Naive thymus-derived CD4-positive, alpha-beta T cell (primary cell): ENCODE results near the gene STPG1. TPM values are rescaled to one million over a fixed set of nuclear protein-coding genes. Genes with fewer than 3 reads are reported as not detected.

Experiments
- ATAC-seq: fragments of 150-1000 bp; cut with Tn5 transposase; 2 replicates; pipeline ENCODE4 v1.10.0; 2021; ENCODE audit warnings: mild to moderate bottlenecking, moderate library complexity
- CTCF ChIA-PET: fragments of 350-600 bp; sonication (Branson Sonifier 250); formaldehyde crosslinking; loops from one replicate; lab custom pipeline; 2021; ENCODE audit warnings: antibody characterized with exemption; lab: Charles Lee
- POLR2A ChIA-PET: fragments of 350-600 bp; sonication (Branson Sonifier 250); formaldehyde crosslinking; loops from one replicate; lab custom pipeline; 2021; ENCODE audit warnings: antibody characterized with exemption, inconsistent platforms; lab: Charles Lee
- DNase-seq, 9 donors: peaks; one replicate each; pipeline versions ENCODE4 v3.0.0 to v3.0.0-alpha.2; 2020 to 2022; ENCODE audit warnings: mixed read lengths in 1 of 9
- H3K27ac ChIP-seq: one replicate; pipeline ENCODE4 v1.7.0; 2013; ENCODE audit warnings: mild to moderate bottlenecking, low read depth, low read length, moderate library complexity
- H3K27me3 ChIP-seq, 2 donors: one replicate each; pipeline ENCODE4 v1.7.0; 2013; ENCODE audit warnings: low read length in 2 of 2, mild to moderate bottlenecking in 2 of 2, moderate library complexity in 2 of 2; ENCODE audit not compliant: control insufficient read depth in 2 of 2, insufficient read depth in 2 of 2
- H3K36me3 ChIP-seq, 3 experiments: 1 replicate in 2 of 3; 2 replicates in 1 of 3; pipeline ENCODE4 v1.7.0; 2013; ENCODE audit warnings: low read length in 3 of 3, mild to moderate bottlenecking in 3 of 3, moderate library complexity in 1 of 3; ENCODE audit not compliant: insufficient read depth in 3 of 3, control insufficient read depth in 2 of 3
- H3K4me1 ChIP-seq, 2 donors: one replicate each; pipeline ENCODE4 v1.7.0; 2013; ENCODE audit warnings: low read length in 2 of 2, mild to moderate bottlenecking in 2 of 2, moderate library complexity in 1 of 2; ENCODE audit not compliant: control insufficient read depth in 2 of 2, insufficient read depth in 2 of 2
- H3K4me3 ChIP-seq: 2 replicates; pipeline ENCODE4 v1.7.0; 2013; ENCODE audit warnings: mild to moderate bottlenecking, low read length
- H3K9me3 ChIP-seq, 3 experiments: 1 replicate in 2 of 3; 2 replicates in 1 of 3; pipeline ENCODE4 v1.7.0; 2013; ENCODE audit warnings: low read length in 3 of 3; ENCODE audit not compliant: control insufficient read depth in 2 of 3
- H3K27ac Mint-ChIP-seq, 9 donors: one replicate each; pipeline ENCODE4 v1.8.0; 2020 to 2022; ENCODE audit warnings: mixed read lengths in 9 of 9, mild to moderate bottlenecking in 8 of 9, moderate library complexity in 5 of 9, inconsistent platforms in 2 of 9
- H3K27me3 Mint-ChIP-seq, 5 donors: one replicate each; pipeline ENCODE4 v1.8.0; 2021 to 2022; ENCODE audit warnings: mixed read lengths in 5 of 5, mild to moderate bottlenecking in 1 of 5
- H3K36me3 Mint-ChIP-seq, 5 donors: one replicate each; pipeline ENCODE4 v1.8.0; 2020 to 2022; ENCODE audit warnings: mixed read lengths in 5 of 5, mild to moderate bottlenecking in 3 of 5, inconsistent platforms in 1 of 5
- H3K4me1 Mint-ChIP-seq, 7 donors: one replicate each; pipeline ENCODE4 v1.8.0; 2020 to 2022; ENCODE audit warnings: mixed read lengths in 7 of 7, mild to moderate bottlenecking in 3 of 7, inconsistent platforms in 1 of 7
- H3K4me3 Mint-ChIP-seq, 10 donors: one replicate each; pipeline ENCODE4 v1.8.0; 2020 to 2022; ENCODE audit warnings: mild to moderate bottlenecking in 10 of 10, mixed read lengths in 10 of 10, moderate library complexity in 6 of 10, inconsistent platforms in 2 of 10
- H3K9me3 Mint-ChIP-seq, 11 donors: one replicate each; pipeline ENCODE4 v1.8.0; 2020 to 2022; ENCODE audit warnings: mixed read lengths in 11 of 11, mild to moderate bottlenecking in 4 of 11, inconsistent platforms in 1 of 11, moderate library complexity in 1 of 11
- intact Hi-C, 2 donors: fragments of 100-400 bp; cut with micrococcal nuclease; formaldehyde crosslinking; loops; one replicate each; pipeline ENCODE4 v1.15.1; 2023
- polyA plus RNA-seq, 2 donors: library from polyadenylated mRNA; unstranded; fragments of 300-500 nt; fragmentation: Illumina TruSeq; gene quantifications; one replicate each; pipeline ENCODE4 v1.2.3, GENCODE V29; 2021
- total RNA-seq, 6 experiments: library from RNA in 5 of 6; stranded (reverse) in 5 of 6; gene quantifications; 1 replicate in 5 of 6; 2 replicates in 1 of 6; pipeline ENCODE4 v1.2.3 and lab custom pipeline; 2021 to 2026

Gene STPG1
- total and polyA plus RNA-seq, 7 experiments from 2014 or later = 3.1 to 10.1 (median 5.3) TPM

DNA sequence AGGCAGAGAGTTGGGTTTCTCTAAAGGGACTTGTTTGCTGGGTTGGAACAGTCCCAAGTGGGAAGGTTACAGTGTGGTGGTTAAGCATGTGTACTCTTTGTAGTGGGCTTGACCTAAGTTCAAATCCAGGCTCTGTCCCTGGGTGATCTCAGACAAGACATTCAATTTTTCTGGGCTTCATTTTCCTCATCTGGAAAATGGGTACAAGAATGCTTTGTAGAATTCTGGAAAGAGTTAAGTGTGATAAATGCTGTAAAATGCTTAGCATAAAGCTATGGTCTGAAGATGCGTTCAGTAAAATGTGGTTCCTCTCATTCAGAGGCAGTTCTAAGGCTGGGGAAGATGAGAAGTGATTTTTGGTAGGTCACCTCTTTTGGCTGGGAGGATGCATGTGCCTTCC is 93.6 kb downstream of the STPG1 start:
- peaks cover 0 to 2% (median 0%) of the 10 kb centered on the region in 11 donors for H3K9me3 Mint-ChIP-seq
- ChIA-PET POLR2A (no interaction called here), CTCF (interaction anchor here (0.5 to 1.6 kb wide), 3 partner anchors 71 to 316 kb away, joined by 3 to 4 read pairs (median 4); no protein-coding TSS in a partner anchor)
- H3K36me3 ChIP-seq = no peaks in the 10 kb centered on the region
- peak overlapping the region in 9 of 10 donors; percentile 74 to 92 (median 78) for H3K4me3 Mint-ChIP-seq
- peaks cover 0 to 11% of the 10 kb centered on the region in 2 donors for H3K27me3 ChIP-seq
- no peaks in the 10 kb centered on the region for H3K9me3 ChIP-seq
- no peak overlapping the region for H3K27ac ChIP-seq
- intact Hi-C loops = loop anchor here (2.0 to 5.0 kb wide), 3 partner anchors 31 to 322 kb away; partner anchors contain the start of gene SRRM1 (in 1 of the 2)
- ATAC-seq (no peak), DNase-seq (peak in 1 of 9 donors; percentile 13)
- H3K4me3 ChIP-seq = no peak overlapping the region
- peaks cover 0 to 2% (median 0%) of the 10 kb centered on the region in 5 donors for H3K36me3 Mint-ChIP-seq
- H3K4me1 ChIP-seq = peaks cover 22 to 43% of the 10 kb centered on the region in 2 donors
- H3K27me3 Mint-ChIP-seq = peaks cover 0 to 96% (median 43%) of the 10 kb centered on the region in 5 donors
- peak overlapping the region in 1 of 9 donors; percentile 9 for H3K27ac Mint-ChIP-seq
- peaks cover 36 to 54% (median 47%) of the 10 kb centered on the region in 7 donors for H3K4me1 Mint-ChIP-seq

DNA sequence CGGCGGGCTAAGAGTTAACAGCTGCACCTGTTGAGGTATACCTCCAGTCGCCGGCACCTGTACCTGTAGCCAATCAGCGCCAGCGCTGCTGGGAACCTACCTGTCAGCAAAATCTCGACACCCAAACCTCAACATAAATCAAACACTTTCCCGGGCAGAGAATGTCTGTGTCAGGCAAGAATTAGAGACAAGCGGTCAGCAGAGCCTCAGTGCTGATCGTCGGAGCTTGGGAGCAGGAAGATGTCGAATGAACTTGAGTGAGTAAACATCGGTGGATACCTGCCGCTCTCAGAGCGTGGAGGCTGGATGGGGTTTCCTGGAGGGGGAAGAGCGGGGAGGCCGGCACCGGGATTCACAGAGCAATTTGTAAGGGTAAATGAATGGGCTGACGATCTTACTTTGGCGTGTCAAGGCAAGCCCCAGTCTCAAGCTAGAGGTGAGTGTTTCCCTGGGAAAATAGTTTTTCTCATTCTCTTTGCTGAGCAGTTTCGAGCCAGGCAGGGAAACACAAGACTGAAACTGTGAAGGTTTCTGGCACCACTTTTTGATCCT is 94.2 kb downstream of the STPG1 start, which contains the start of gene GRHL3:
Gene GRHL3, plus strand, starts transcription at position 46 of the 552 bp plus-strand sequence. Its CDS starts 195 bp downstream, at position 241.
- ATAC-seq = no peak
- H3K36me3 Mint-ChIP-seq = peaks cover 0 to 2% (median 0%) of the 10 kb centered on the region in 5 donors
- intact Hi-C loops = no loop called here
- ChIA-PET CTCF (interaction anchor here (1.2 to 1.6 kb wide), 2 partner anchors 72 to 316 kb away, joined by 4 read pairs; no protein-coding TSS in a partner anchor), POLR2A (no interaction called here)
- no peaks in the 10 kb centered on the region for H3K36me3 ChIP-seq
- peaks cover 0 to 11% of the 10 kb centered on the region in 2 donors for H3K27me3 ChIP-seq
- DNase-seq = peak in 5 of 9 donors; percentile 3 to 26 (median 23)
- H3K27ac Mint-ChIP-seq = peak within 1 kb of the TSS in 4 of 9 donors; percentile 9 to 79 (median 45)
- H3K4me3 ChIP-seq = peak within 1 kb of the TSS; percentile 38
- no peaks in the 10 kb centered on the region for H3K9me3 ChIP-seq
- peaks cover 0 to 92% (median 43%) of the 10 kb centered on the region in 5 donors for H3K27me3 Mint-ChIP-seq
- no peak within 1 kb of the TSS for H3K27ac ChIP-seq
- H3K9me3 Mint-ChIP-seq = peaks cover 0 to 2% (median 0%) of the 10 kb centered on the region in 11 donors
- peak within 1 kb of the TSS; percentile 56 to 92 (median 78) for H3K4me3 Mint-ChIP-seq
- H3K4me1 ChIP-seq = peaks cover 22 to 43% of the 10 kb centered on the region in 2 donors
- H3K4me1 Mint-ChIP-seq = peaks cover 36 to 54% (median 47%) of the 10 kb centered on the region in 7 donors

DNA sequence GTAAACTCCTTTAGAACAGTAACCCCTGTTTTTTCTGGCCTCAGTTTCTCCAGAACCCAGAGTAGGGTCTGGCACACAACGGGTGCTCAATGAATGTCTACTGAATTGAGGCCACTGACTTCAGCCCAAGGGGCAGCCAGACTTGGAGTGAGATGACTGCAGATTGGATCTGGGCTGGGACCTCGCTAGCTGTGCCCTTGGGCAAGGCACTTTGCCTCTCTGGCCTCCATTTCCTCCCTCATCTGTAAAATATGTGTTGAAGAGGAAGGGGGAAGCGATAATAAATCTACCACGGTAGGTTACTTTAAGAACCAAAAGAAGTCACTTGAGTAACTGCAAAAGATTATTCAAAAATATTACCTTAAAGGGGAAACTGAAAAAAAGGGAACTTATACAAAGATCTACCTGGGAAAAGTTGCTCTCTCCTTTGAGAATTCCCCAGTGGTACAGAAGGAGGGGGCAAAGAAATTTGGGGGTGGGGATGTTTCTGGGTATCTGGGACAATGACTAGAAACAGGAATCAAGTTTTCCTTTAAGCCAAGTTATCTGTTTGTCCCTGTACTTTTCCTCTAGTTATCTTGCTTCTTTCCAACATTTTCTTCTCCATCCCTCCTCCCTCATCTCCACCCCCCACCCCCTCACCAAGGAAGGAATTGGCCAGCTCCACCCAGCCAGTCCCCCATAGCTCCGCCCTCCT is 94.8 kb downstream of the STPG1 start:
- no peak overlapping the region for H3K27ac ChIP-seq
- DNase-seq (no peak), ATAC-seq (no peak)
- ChIA-PET POLR2A (no interaction called here), CTCF (interaction anchor here (0.6 to 1.6 kb wide), 2 partner anchors 72 to 169 kb away, joined by 4 read pairs; no protein-coding TSS in a partner anchor)
- peak overlapping the region in 8 of 10 donors; percentile 56 to 92 (median 79) for H3K4me3 Mint-ChIP-seq
- intact Hi-C loops = no loop called here
- H3K4me1 ChIP-seq = peaks cover 22 to 43% of the 10 kb centered on the region in 2 donors
- peaks cover 0 to 2% (median 0%) of the 10 kb centered on the region in 5 donors for H3K36me3 Mint-ChIP-seq
- peaks cover 0 to 11% of the 10 kb centered on the region in 2 donors for H3K27me3 ChIP-seq
- no peaks in the 10 kb centered on the region for H3K36me3 ChIP-seq
- H3K9me3 ChIP-seq = no peaks in the 10 kb centered on the region
- peak overlapping the region; percentile 38 for H3K4me3 ChIP-seq
- peaks cover 36 to 52% (median 47%) of the 10 kb centered on the region in 7 donors for H3K4me1 Mint-ChIP-seq
- peak overlapping the region in 3 of 9 donors; percentile 18 to 79 (median 72) for H3K27ac Mint-ChIP-seq
- H3K27me3 Mint-ChIP-seq = peaks cover 0 to 92% (median 43%) of the 10 kb centered on the region in 5 donors
- peaks cover 0 to 2% (median 0%) of the 10 kb centered on the region in 11 donors for H3K9me3 Mint-ChIP-seq

DNA sequence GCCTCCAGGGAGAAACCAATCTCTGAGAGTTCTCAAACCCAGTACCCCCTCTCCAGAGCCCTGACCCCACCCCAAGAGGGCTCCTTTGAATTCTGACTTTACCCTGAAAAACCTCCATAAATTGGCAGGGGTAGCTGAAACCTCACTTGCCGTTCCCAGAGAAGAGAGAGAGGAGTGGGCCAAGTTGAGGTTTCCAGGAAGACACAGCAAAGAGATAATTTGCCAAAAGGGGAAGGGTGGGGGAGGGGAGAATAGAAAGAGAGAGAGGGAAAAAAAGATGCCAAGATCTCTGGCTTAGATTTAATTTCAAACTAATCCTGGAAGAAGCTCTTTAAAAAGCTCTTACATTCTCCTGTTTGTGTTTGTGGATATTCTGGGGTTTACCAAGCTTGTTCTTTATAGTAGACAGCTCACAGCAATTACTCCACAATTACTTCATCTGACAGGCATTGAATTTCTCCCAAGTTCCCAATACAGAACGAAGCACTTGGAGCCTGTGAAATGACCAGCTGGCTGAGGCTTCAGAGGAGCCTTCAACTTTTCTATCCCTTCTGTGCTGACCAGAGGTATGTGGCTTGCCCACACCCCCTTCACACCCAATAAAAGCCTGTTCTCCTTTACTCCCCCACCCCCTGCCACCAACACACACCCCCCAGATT is 95.5 kb downstream of the STPG1 start:
- Histone ChIP-seq H3K9me3 (no peaks in the 10 kb centered on the region), H3K36me3 (no peaks in the 10 kb centered on the region), H3K27me3 (peaks cover 0 to 11% of the 10 kb centered on the region in 2 donors), H3K4me1 (peaks cover 22 to 40% of the 10 kb centered on the region in 2 donors), H3K4me3 (no peak overlapping the region), H3K27ac (no peak overlapping the region)
- Mint-ChIP-seq H3K9me3 (peaks cover 0 to 2% (median 0%) of the 10 kb centered on the region in 11 donors), H3K4me3 (peak overlapping the region in 4 of 10 donors; percentile 16 to 91 (median 78)), H3K4me1 (peaks cover 35 to 47% (median 46%) of the 10 kb centered on the region in 7 donors), H3K36me3 (peaks cover 0 to 2% (median 0%) of the 10 kb centered on the region in 5 donors), H3K27ac (no peak overlapping the region), H3K27me3 (peaks cover 0 to 90% (median 43%) of the 10 kb centered on the region in 5 donors)
- DNase-seq = no peak
- ATAC-seq = no peak
- POLR2A ChIA-PET = no interaction called here
- CTCF ChIA-PET = interaction anchor here (0.6 to 0.9 kb wide), 2 partner anchors 13 to 168 kb away, joined by 3 to 4 read pairs; no protein-coding TSS in a partner anchor
- intact Hi-C loops = no loop called here

DNA sequence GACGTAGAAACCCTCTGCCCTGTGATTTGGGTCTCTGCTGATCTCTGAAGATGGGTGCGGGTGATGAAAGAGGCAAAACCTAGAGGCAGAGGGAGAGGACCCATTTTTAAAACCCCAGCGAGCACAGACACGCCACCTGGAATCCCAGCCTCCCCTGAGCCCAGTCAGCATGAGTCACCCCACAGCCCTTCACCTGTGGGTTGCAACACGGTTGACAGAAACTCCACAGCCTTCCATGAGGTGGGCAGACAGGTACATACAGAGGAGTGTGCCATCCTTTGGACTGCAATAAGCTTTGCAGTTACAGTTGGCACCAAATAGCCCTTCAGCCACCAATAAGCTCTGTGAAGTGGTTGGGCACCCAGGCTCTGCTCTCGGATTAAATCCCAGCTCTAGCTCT is 96.5 kb downstream of the STPG1 start:
- DNase-seq (no peak), ATAC-seq (no peak)
- peaks cover 0 to 82% (median 39%) of the 10 kb centered on the region in 5 donors for H3K27me3 Mint-ChIP-seq
- H3K27ac Mint-ChIP-seq = no peak overlapping the region
- ChIA-PET CTCF (interaction anchor here (0.9 kb wide), 1 partner anchor 14 kb away, joined by 3 read pairs; no protein-coding TSS in a partner anchor), POLR2A (no interaction called here)
- peaks cover 0 to 2% (median 0%) of the 10 kb centered on the region in 5 donors for H3K36me3 Mint-ChIP-seq
- Histone ChIP-seq H3K4me1 (peaks cover 22 to 32% of the 10 kb centered on the region in 2 donors), H3K27ac (no peak overlapping the region), H3K4me3 (no peak overlapping the region), H3K27me3 (peaks cover 0 to 11% of the 10 kb centered on the region in 2 donors), H3K36me3 (no peaks in the 10 kb centered on the region), H3K9me3 (no peaks in the 10 kb centered on the region)
- H3K4me3 Mint-ChIP-seq = no peak overlapping the region
- intact Hi-C loops = no loop called here
- H3K9me3 Mint-ChIP-seq = peaks cover 0 to 2% (median 0%) of the 10 kb centered on the region in 11 donors
- peaks cover 26 to 37% (median 37%) of the 10 kb centered on the region in 7 donors for H3K4me1 Mint-ChIP-seq

DNA sequence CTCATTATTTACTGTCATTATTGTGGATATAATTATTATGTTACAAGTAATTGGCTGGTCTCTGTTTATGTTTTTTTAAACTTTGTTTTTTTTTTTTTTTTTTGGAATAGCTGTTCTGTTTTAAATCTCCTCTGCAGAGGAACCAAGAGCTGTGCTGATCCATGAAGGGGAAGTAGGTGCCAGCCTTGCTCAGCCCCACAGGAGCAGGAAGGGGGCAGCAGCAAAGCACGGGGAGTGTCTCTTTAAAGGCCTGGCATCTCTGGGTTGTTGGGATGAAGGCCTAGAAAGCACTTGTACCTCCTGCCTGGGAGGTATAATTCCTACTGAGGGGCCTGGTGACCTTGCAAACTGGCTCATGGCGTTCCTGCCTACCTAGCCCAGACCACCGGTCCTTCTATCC is 96.9 kb downstream of the STPG1 start:
- Mint-ChIP-seq H3K27ac (no peak overlapping the region), H3K36me3 (peaks cover 0 to 2% (median 0%) of the 10 kb centered on the region in 5 donors), H3K4me1 (peaks cover 25 to 36% (median 35%) of the 10 kb centered on the region in 7 donors), H3K4me3 (no peak overlapping the region), H3K27me3 (peaks cover 0 to 84% (median 39%) of the 10 kb centered on the region in 5 donors), H3K9me3 (peaks cover 0 to 2% (median 0%) of the 10 kb centered on the region in 11 donors)
- Histone ChIP-seq H3K4me1 (peaks cover 22 to 32% of the 10 kb centered on the region in 2 donors), H3K9me3 (no peaks in the 10 kb centered on the region), H3K27ac (no peak overlapping the region), H3K27me3 (peaks cover 0 to 11% of the 10 kb centered on the region in 2 donors), H3K36me3 (no peaks in the 10 kb centered on the region), H3K4me3 (no peak overlapping the region)
- intact Hi-C loops = no loop called here
- ChIA-PET CTCF (interaction anchor here (0.9 kb wide), 1 partner anchor 15 kb away, joined by 3 read pairs; no protein-coding TSS in a partner anchor), POLR2A (no interaction called here)
- ATAC-seq (no peak), DNase-seq (no peak)
